H9 (cell line): ENCODE results near the gene COLQ. TPM values are rescaled to one million over a fixed set of nuclear protein-coding genes. Genes with fewer than 3 reads are reported as not detected.

Experiments
- DNase-seq: peaks from one replicate; pipeline ENCODE4 v3.0.0-alpha.2; 2017
- H2AFZ ChIP-seq: one replicate; pipeline ENCODE4 v1.6.1; 2013; ENCODE audit warnings: mild to moderate bottlenecking, low read length, control low read depth, moderate library complexity
- H2AK5ac ChIP-seq: 2 replicates; pipeline ENCODE4 v1.6.1; 2013; ENCODE audit warnings: low read length, control low read depth, mixed read lengths; ENCODE audit not compliant: insufficient read length
- H2BK120ac ChIP-seq: one replicate; pipeline ENCODE4 v1.6.1; 2013; ENCODE audit warnings: low read depth, mild to moderate bottlenecking, low read length, control low read depth, inconsistent platforms; ENCODE audit not compliant: poor library complexity, severe bottlenecking
- H2BK12ac ChIP-seq: 2 replicates; pipeline ENCODE4 v1.6.1; 2013; ENCODE audit warnings: low read length, control low read depth, mixed read lengths, low read depth; ENCODE audit not compliant: insufficient read length
- H2BK15ac ChIP-seq: 2 replicates; pipeline ENCODE4 v1.6.1; 2013; ENCODE audit warnings: low read depth, low read length, control low read depth
- H2BK20ac ChIP-seq: one replicate; pipeline ENCODE4 v1.6.1; 2013; ENCODE audit warnings: low read depth, mild to moderate bottlenecking, low read length, control low read depth, inconsistent platforms; ENCODE audit not compliant: poor library complexity, severe bottlenecking
- H2BK5ac ChIP-seq: 2 replicates; pipeline ENCODE4 v1.6.1; 2013; ENCODE audit warnings: low read length, control low read depth, mixed read lengths; ENCODE audit not compliant: insufficient read length
- H3K14ac ChIP-seq: 2 replicates; pipeline ENCODE4 v1.6.1; 2013; ENCODE audit warnings: low read length, control low read depth; ENCODE audit not compliant: insufficient read depth
- H3K18ac ChIP-seq: 2 replicates; pipeline ENCODE4 v1.6.1; 2013; ENCODE audit warnings: low read depth, mild to moderate bottlenecking, mixed read lengths, low read length, control low read depth; ENCODE audit not compliant: insufficient read length
- H3K23ac ChIP-seq: 2 replicates; pipeline ENCODE4 v1.6.1; 2013; ENCODE audit warnings: low read length, control low read depth, mixed read lengths, low read depth; ENCODE audit not compliant: insufficient read length
- H3K23me2 ChIP-seq: 2 replicates; pipeline ENCODE4 v1.6.1; 2013; ENCODE audit warnings: low read depth, mild to moderate bottlenecking, mixed read lengths, low read length, control low read depth; ENCODE audit not compliant: insufficient read length, poor library complexity, severe bottlenecking
- H3K27ac ChIP-seq: 2 replicates; pipeline ENCODE4 v1.5.1; 2013; ENCODE audit warnings: low read length, control low read depth, mixed read lengths, low read depth; ENCODE audit not compliant: insufficient read length
- H3K27me3 ChIP-seq: 2 replicates; pipeline ENCODE4 v1.6.1; 2013; ENCODE audit warnings: low read length, control low read depth, inconsistent platforms; ENCODE audit not compliant: insufficient read depth
- H3K4ac ChIP-seq: 2 replicates; pipeline ENCODE4 v1.6.1; 2013; ENCODE audit warnings: low read depth, mild to moderate bottlenecking, control low read depth, inconsistent platforms, low read length, moderate library complexity
- H3K4me1 ChIP-seq: 2 replicates; pipeline ENCODE4 v1.6.1; 2013; ENCODE audit warnings: low read length, control low read depth, inconsistent platforms; ENCODE audit not compliant: insufficient read depth
- H3K4me2 ChIP-seq: 2 replicates; pipeline ENCODE4 v1.6.1; 2013; ENCODE audit warnings: low read length, control low read depth, mixed read lengths; ENCODE audit not compliant: insufficient read length, insufficient read depth
- H3K56ac ChIP-seq: 2 replicates; pipeline ENCODE4 v1.6.1; 2013; ENCODE audit warnings: low read depth, mild to moderate bottlenecking, mixed read lengths, low read length, control low read depth; ENCODE audit not compliant: insufficient read length
- H3K79me1 ChIP-seq: 2 replicates; pipeline ENCODE4 v1.6.1; 2013; ENCODE audit warnings: low read depth, mild to moderate bottlenecking, moderate library complexity, low read length, control low read depth, inconsistent platforms; ENCODE audit not compliant: insufficient read depth, poor library complexity, severe bottlenecking
- H3K79me2 ChIP-seq: 2 replicates; pipeline ENCODE4 v1.6.1; 2013; ENCODE audit warnings: low read length, control low read depth, inconsistent platforms; ENCODE audit not compliant: insufficient read depth
- H3K9ac ChIP-seq: 2 replicates; pipeline ENCODE4 v1.6.1; 2013; ENCODE audit warnings: low read length, control low read depth, mixed read lengths; ENCODE audit not compliant: insufficient read length; ENCODE audit errors: extremely low read depth
- H3K9me3 ChIP-seq: one replicate; pipeline ENCODE4 v1.6.1; 2013; ENCODE audit warnings: low read depth, low read length, inconsistent platforms; ENCODE audit not compliant: control insufficient read depth
- H3T11ph ChIP-seq: one replicate; pipeline ENCODE4 v1.6.1; 2013; ENCODE audit warnings: mild to moderate bottlenecking, low read length, control low read depth, inconsistent platforms
- H4K20me1 ChIP-seq: one replicate; pipeline ENCODE4 v1.6.1; 2013; ENCODE audit not compliant: control insufficient read depth, insufficient read length, insufficient read depth
- H4K5ac ChIP-seq: 2 replicates; pipeline ENCODE4 v1.6.1; 2013; ENCODE audit warnings: low read depth, mild to moderate bottlenecking, mixed read lengths, low read length, control low read depth; ENCODE audit not compliant: insufficient read length
- H4K8ac ChIP-seq: replicated peaks from 2 replicates; pipeline ENCODE4 v1.6.1; 2013; ENCODE audit warnings: low read length, control low read depth, mixed read lengths, low read depth; ENCODE audit not compliant: insufficient read length
- H4K91ac ChIP-seq: 2 replicates; pipeline ENCODE4 v1.6.1; 2013; ENCODE audit warnings: low read depth, mild to moderate bottlenecking, moderate library complexity, mixed read lengths, low read length, control low read depth; ENCODE audit not compliant: insufficient read length
- H3K27ac Mint-ChIP-seq, 3 experiments: 2 replicates in 2 of 3; 3 replicates in 1 of 3; pipeline ENCODE4 v1.8.0; 2020 to 2021; ENCODE audit warnings: mixed read lengths in 3 of 3, mild to moderate bottlenecking in 1 of 3, moderate library complexity in 1 of 3
- H3K27me3 Mint-ChIP-seq: 2 replicates; pipeline ENCODE4 v1.8.0; 2021; ENCODE audit warnings: low read depth, mild to moderate bottlenecking, moderate library complexity, mixed read lengths
- H3K36me3 Mint-ChIP-seq, 3 experiments: 2 replicates in 2 of 3; 3 replicates in 1 of 3; pipeline ENCODE4 v1.8.0; 2020 to 2021; ENCODE audit warnings: low read depth in 3 of 3, mixed read lengths in 3 of 3; ENCODE audit not compliant: insufficient read depth in 1 of 3
- H3K4me1 Mint-ChIP-seq, 2 experiments: 2 replicates each; pipeline ENCODE4 v1.8.0; 2020; ENCODE audit warnings: mixed read lengths in 2 of 2
- H3K4me3 Mint-ChIP-seq, 2 experiments: 2 replicates in 1 of 2; 3 replicates in 1 of 2; pipeline ENCODE4 v1.8.0; 2020 to 2021; ENCODE audit warnings: mild to moderate bottlenecking in 2 of 2, mixed read lengths in 2 of 2, moderate library complexity in 1 of 2
- H3K9me3 Mint-ChIP-seq, 2 experiments: 2 replicates in 1 of 2; 3 replicates in 1 of 2; pipeline ENCODE4 v1.8.0; 2020; ENCODE audit warnings: mild to moderate bottlenecking in 2 of 2, mixed read lengths in 2 of 2, moderate library complexity in 1 of 2
- WGBS: extraction: QIAGEN DNeasy Blood & Tissue Kit; methylation state at CpG from one replicate; pipeline ENCODE4 v1.1.7; 2013; ENCODE audit warnings: missing lambda C conversion rate, low lambda C conversion rate, mixed read lengths; ENCODE audit not compliant: insufficient read length; ENCODE audit errors: extremely low coverage; 5-methylcytosine and 5-hydroxymethylcytosine counted together
- total RNA-seq: library from RNA; stranded (reverse); gene quantifications from 2 replicates; pipeline ENCODE4 v1.2.1, GENCODE V29; 2021
- TF ChIP-seq, protein P1 (sequence below): fragments of 200-600 bp; sonication (generic); conservative IDR thresholded peaks from 3 replicates; pipeline ENCODE4 v1.8.0; 2021; ENCODE audit warnings: antibody characterized with exemption, mild to moderate bottlenecking

COLQ gene
- total RNA-seq, 1 experiment from 2014 or later: 0.61 TPM

DNA sequence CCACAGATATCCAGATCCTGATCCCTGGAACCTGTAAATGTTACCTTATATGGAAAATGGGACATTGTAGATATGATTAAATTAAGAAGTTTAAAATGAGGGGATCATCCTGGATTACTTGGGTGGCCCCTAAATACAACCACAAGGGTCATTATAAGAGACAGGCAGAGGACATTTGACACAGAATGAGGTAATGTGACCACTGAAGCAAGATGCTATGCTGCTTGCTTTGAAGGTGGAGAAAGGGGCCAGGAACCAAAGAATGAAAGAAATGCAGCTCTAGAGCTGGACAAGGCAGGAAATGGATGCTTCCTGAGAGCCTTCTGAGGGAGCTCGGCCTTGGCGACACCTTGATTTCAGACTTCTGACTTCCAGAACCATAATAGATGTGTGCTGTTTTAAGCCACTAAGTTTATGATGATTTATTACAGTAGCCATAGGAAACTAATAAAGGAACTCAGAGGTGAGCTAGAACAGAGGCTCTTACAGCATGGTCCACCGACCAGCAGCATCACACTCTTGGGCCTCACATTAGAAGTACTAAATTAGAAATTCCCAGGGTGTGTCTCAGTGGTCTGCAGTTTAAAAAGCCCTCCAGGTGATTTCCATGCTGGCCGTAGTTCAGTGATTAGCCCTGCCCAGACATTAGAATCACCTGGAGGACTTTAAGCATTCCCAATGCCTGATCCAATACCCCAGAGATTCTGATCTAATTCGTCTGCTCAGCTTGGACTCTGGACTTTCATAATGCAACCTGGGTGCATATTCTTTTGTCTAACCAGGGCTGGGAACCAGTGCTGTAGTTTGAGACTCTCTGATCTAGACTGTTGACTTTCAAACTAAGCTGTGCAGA, 7.5 kb downstream of the COLQ start:
- H2BK15ac ChIP-seq: no peak overlapping the region
- H2AFZ ChIP-seq: no peak overlapping the region
- H3K4me1 Mint-ChIP-seq: no peaks in the 10 kb centered on the region; a peak in 1 of 4 replicates
- DNase-seq: no peak
- no peaks in the 10 kb centered on the region for H3K23me2 ChIP-seq
- no peak overlapping the region for H3T11ph ChIP-seq
- no peak overlapping the region for H4K5ac ChIP-seq
- no peak overlapping the region for H3K27ac ChIP-seq
- H2BK12ac ChIP-seq: no peak overlapping the region
- H3K4me1 ChIP-seq: no peaks in the 10 kb centered on the region
- no peak overlapping the region for H3K18ac ChIP-seq
- no peak overlapping the region for H3K27ac Mint-ChIP-seq
- no peak overlapping the region for H3K4ac ChIP-seq
- H3K36me3 Mint-ChIP-seq: no peaks in the 10 kb centered on the region
- H4K20me1 ChIP-seq: no peaks in the 10 kb centered on the region
- no peak overlapping the region for H3K9ac ChIP-seq
- no peaks in the 10 kb centered on the region for H3K9me3 ChIP-seq
- H2BK20ac ChIP-seq: no peak overlapping the region
- no CpG with 5 or more reads among the region's 5 CpGs for WGBS
- no peak overlapping the region for H2BK5ac ChIP-seq
- no peak overlapping the region for H3K23ac ChIP-seq
- H3K4me3 Mint-ChIP-seq: no peak overlapping the region
- H3K27me3 ChIP-seq: no peaks in the 10 kb centered on the region
- H3K14ac ChIP-seq: no peak overlapping the region
- H2AK5ac ChIP-seq: no peak overlapping the region
- H4K91ac ChIP-seq: no peak overlapping the region
- H3K56ac ChIP-seq: no peak overlapping the region
- H3K4me2 ChIP-seq: no peak overlapping the region
- no peaks in the 10 kb centered on the region for H3K27me3 Mint-ChIP-seq
- no peaks in the 10 kb centered on the region for H3K79me1 ChIP-seq
- no peaks in the 10 kb centered on the region for H3K79me2 ChIP-seq
- no peaks in the 10 kb centered on the region for H3K9me3 Mint-ChIP-seq
- H2BK120ac ChIP-seq: no peak overlapping the region
- no peak overlapping the region for H4K8ac ChIP-seq
- TF ChIP-seq, protein P1, sequence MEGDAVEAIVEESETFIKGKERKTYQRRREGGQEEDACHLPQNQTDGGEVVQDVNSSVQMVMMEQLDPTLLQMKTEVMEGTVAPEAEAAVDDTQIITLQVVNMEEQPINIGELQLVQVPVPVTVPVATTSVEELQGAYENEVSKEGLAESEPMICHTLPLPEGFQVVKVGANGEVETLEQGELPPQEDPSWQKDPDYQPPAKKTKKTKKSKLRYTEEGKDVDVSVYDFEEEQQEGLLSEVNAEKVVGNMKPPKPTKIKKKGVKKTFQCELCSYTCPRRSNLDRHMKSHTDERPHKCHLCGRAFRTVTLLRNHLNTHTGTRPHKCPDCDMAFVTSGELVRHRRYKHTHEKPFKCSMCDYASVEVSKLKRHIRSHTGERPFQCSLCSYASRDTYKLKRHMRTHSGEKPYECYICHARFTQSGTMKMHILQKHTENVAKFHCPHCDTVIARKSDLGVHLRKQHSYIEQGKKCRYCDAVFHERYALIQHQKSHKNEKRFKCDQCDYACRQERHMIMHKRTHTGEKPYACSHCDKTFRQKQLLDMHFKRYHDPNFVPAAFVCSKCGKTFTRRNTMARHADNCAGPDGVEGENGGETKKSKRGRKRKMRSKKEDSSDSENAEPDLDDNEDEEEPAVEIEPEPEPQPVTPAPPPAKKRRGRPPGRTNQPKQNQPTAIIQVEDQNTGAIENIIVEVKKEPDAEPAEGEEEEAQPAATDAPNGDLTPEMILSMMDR: no peak
